HUDEP-2 (cell line): ENCODE measurements around the gene SDHAF2.
"Not testable (repeated sequence)": the region's sequence is repeated elsewhere in the genome, so short reads cannot be mapped to it uniquely, and the experiment has no call there.

Experiments
- DNase-seq, 76 experiments: peaks; one replicate each; lab custom pipeline; 2025; ENCODE audit not compliant: unreplicated experiment in 76 of 76; lab: John Stamatoyannopoulos, UW

Gene SDHAF2

GRCh38 chr11:61422226-61422625 lies 7.7 kb upstream of the SDHAF2 start:
- no peak for DNase-seq

- DNase-seq, result no peak
Observed at GRCh38 chr11:61425367-61426131, 4.4 kb upstream of the SDHAF2 start.

GRCh38 chr11:61429346-61429690 lies 606 bp upstream of the SDHAF2 start:
- DNase-seq, result peak in 57 of 76 experiments; percentile 1 to 68 (median 44)

GRCh38 chr11:61430839-61431238 lies 915 bp downstream of the SDHAF2 start:
- not testable (repeated sequence) for DNase-seq

GRCh38 chr11:61437496-61437895 lies 7.6 kb downstream of the SDHAF2 start:
- no peak for DNase-seq

GRCh38 chr11:61439615-61440014 lies 9.7 kb downstream of the SDHAF2 start:
- no peak for DNase-seq

GRCh38 chr11:61442616-61443015 lies 12.7 kb downstream of the SDHAF2 start:
- DNase-seq, result no peak

- no peak for DNase-seq
Observed at GRCh38 chr11:61445516-61445915, 15.6 kb downstream of the SDHAF2 start.

GRCh38 chr11:61446211-61446651 lies 16.3 kb downstream of the SDHAF2 start:
- peak in 73 of 76 experiments; percentile 26 to 92 (median 79) for DNase-seq

- no peak for DNase-seq
Observed at GRCh38 chr11:61447601-61448551, 18.0 kb downstream of the SDHAF2 start.

- DNase-seq, result no peak
Observed at GRCh38 chr11:61448552-61448927, 18.6 kb downstream of the SDHAF2 start.

- no peak for DNase-seq
Observed at GRCh38 chr11:61452825-61453224, 22.9 kb downstream of the SDHAF2 start.

- no peak for DNase-seq
Observed at GRCh38 chr11:61453695-61454094, 23.8 kb downstream of the SDHAF2 start.

GRCh38 chr11:61454520-61454919 lies 24.6 kb downstream of the SDHAF2 start:
- DNase-seq, result no peak

GRCh38 chr11:61460474-61460881 lies 30.6 kb downstream of the SDHAF2 start:
- DNase-seq, result no peak

- no peak for DNase-seq
Observed at GRCh38 chr11:61460986-61461385, 31.1 kb downstream of the SDHAF2 start.

- not testable (repeated sequence) for DNase-seq
Observed at GRCh38 chr11:61467602-61468001, 37.7 kb downstream of the SDHAF2 start.

GRCh38 chr11:61468002-61468401 lies 38.1 kb downstream of the SDHAF2 start:
- no peak for DNase-seq

- DNase-seq, result no peak
Observed at GRCh38 chr11:61472282-61472681, 42.4 kb downstream of the SDHAF2 start.

GRCh38 chr11:61472868-61473267 lies 42.9 kb downstream of the SDHAF2 start:
- DNase-seq, result no peak

- DNase-seq, result peak in 31 of 76 experiments; percentile 4 to 54 (median 19)
Observed at GRCh38 chr11:61473370-61474012, 43.6 kb downstream of the SDHAF2 start.
